Measurements from ENCODE around the gene USP33.
"Not testable (repeated sequence)": the region's sequence is repeated elsewhere in the genome, so short reads cannot be mapped to it uniquely, and the experiment has no call there.

The USP33 gene

GRCh38 chr1:77776007-77776700 is 16.5 kb upstream of the USP33 start:
- H3K36me3 ChIP-seq (ENCODE audit: control insufficient read depth, insufficient read depth, low read length), result no peaks in the 10 kb centered on the region
- H3K27ac ChIP-seq (ENCODE audit: low read depth, low read length), result no peak overlapping the region
- no peak overlapping the region for H3K9ac ChIP-seq (ENCODE audit: low read length)
- no peaks in the 10 kb centered on the region for H3K4me1 ChIP-seq (ENCODE audit: control insufficient read depth, insufficient read depth, low read length)
- H3K27me3 ChIP-seq (ENCODE audit: control insufficient read depth, insufficient read depth, low read length), result no peaks in the 10 kb centered on the region
- no peaks in the 10 kb centered on the region for H3K9me3 ChIP-seq (ENCODE audit: control insufficient read depth, insufficient read depth, low read depth, low read length)
- no peak overlapping the region for H3K4me3 ChIP-seq (ENCODE audit: low read depth, low read length)

GRCh38 chr1:77768006-77768405 is 8.4 kb upstream of the USP33 start:
- no peaks in the 10 kb centered on the region for H3K27me3 ChIP-seq (ENCODE audit: control insufficient read depth, insufficient read depth, low read length)
- no peak overlapping the region for H3K4me3 ChIP-seq (ENCODE audit: low read depth, low read length)
- H3K4me1 ChIP-seq (ENCODE audit: control insufficient read depth, insufficient read depth, low read length), result no peaks in the 10 kb centered on the region
- no peak overlapping the region for H3K9ac ChIP-seq (ENCODE audit: low read length)
- no peaks in the 10 kb centered on the region for H3K9me3 ChIP-seq (ENCODE audit: control insufficient read depth, insufficient read depth, low read depth, low read length)
- H3K27ac ChIP-seq (ENCODE audit: low read depth, low read length), result no peak overlapping the region
- no peaks in the 10 kb centered on the region for H3K36me3 ChIP-seq (ENCODE audit: control insufficient read depth, insufficient read depth, low read length)

- Histone ChIP-seq H3K27me3 (ENCODE audit: control insufficient read depth, insufficient read depth, low read length) (no peaks in the 10 kb centered on the region), H3K27ac (ENCODE audit: low read depth, low read length) (no peak overlapping the region), H3K9me3 (ENCODE audit: control insufficient read depth, insufficient read depth, low read depth, low read length) (no peaks in the 10 kb centered on the region)
These were observed 2.4 kb upstream of the USP33 start for GRCh38 chr1:77762072-77762476.

GRCh38 chr1:77757603-77758002 is 2.0 kb downstream of the USP33 start:
- Histone ChIP-seq H3K4me3 (ENCODE audit: low read depth, low read length) (peak overlapping the region; percentile 98; the same call in 1 of the 2 replicates), H3K9me3 (ENCODE audit: control insufficient read depth, insufficient read depth, low read depth, low read length) (no peaks in the 10 kb centered on the region), H3K36me3 (ENCODE audit: control insufficient read depth, insufficient read depth, low read length) (no peaks in the 10 kb centered on the region), H3K27ac (ENCODE audit: low read depth, low read length) (no peak overlapping the region), H3K27me3 (ENCODE audit: control insufficient read depth, insufficient read depth, low read length) (no peaks in the 10 kb centered on the region), H3K4me1 (ENCODE audit: control insufficient read depth, insufficient read depth, low read length) (peaks cover 8% of the 10 kb centered on the region; the same call in 1 of the 2 replicates), H3K9ac (ENCODE audit: low read length) (no peak overlapping the region)

More at GRCh38 chr1:77762072-77762476, 2.4 kb upstream of the USP33 start:
- Histone ChIP-seq H3K4me1 (ENCODE audit: control insufficient read depth, insufficient read depth, low read length) (peaks cover 8% of the 10 kb centered on the region; the same call in 1 of the 2 replicates), H3K4me3 (ENCODE audit: low read depth, low read length) (no peak overlapping the region), H3K9ac (ENCODE audit: low read length) (no peak overlapping the region), H3K36me3 (ENCODE audit: control insufficient read depth, insufficient read depth, low read length) (no peaks in the 10 kb centered on the region)

- H3K4me1 ChIP-seq (ENCODE audit: control insufficient read depth, insufficient read depth, low read length), result peaks cover 8% of the 10 kb centered on the region; the same call in 1 of the 2 replicates
- no peak overlapping the region for H3K9ac ChIP-seq (ENCODE audit: low read length)
- H3K27ac ChIP-seq (ENCODE audit: low read depth, low read length), result no peak overlapping the region
- H3K36me3 ChIP-seq (ENCODE audit: control insufficient read depth, insufficient read depth, low read length), result no peaks in the 10 kb centered on the region
- no peaks in the 10 kb centered on the region for H3K27me3 ChIP-seq (ENCODE audit: control insufficient read depth, insufficient read depth, low read length)
- no peaks in the 10 kb centered on the region for H3K9me3 ChIP-seq (ENCODE audit: control insufficient read depth, insufficient read depth, low read depth, low read length)
- no peak overlapping the region for H3K4me3 ChIP-seq (ENCODE audit: low read depth, low read length)
These were observed 2.5 kb downstream of the USP33 start for GRCh38 chr1:77757066-77757584.

GRCh38 chr1:77756052-77756754 is 3.4 kb downstream of the USP33 start:
- Histone ChIP-seq H3K4me3 (ENCODE audit: low read depth, low read length) (no peak overlapping the region), H3K9ac (ENCODE audit: low read length) (no peak overlapping the region), H3K27ac (ENCODE audit: low read depth, low read length) (no peak overlapping the region), H3K36me3 (ENCODE audit: control insufficient read depth, insufficient read depth, low read length) (no peaks in the 10 kb centered on the region), H3K9me3 (ENCODE audit: control insufficient read depth, insufficient read depth, low read depth, low read length) (no peaks in the 10 kb centered on the region), H3K4me1 (ENCODE audit: control insufficient read depth, insufficient read depth, low read length) (peaks cover 8% of the 10 kb centered on the region; the same call in 1 of the 2 replicates), H3K27me3 (ENCODE audit: control insufficient read depth, insufficient read depth, low read length) (no peaks in the 10 kb centered on the region)

- H3K4me3 ChIP-seq (ENCODE audit: low read depth, low read length); H3K9ac ChIP-seq (ENCODE audit: low read length); H3K27ac ChIP-seq (ENCODE audit: low read depth, low read length); H3K36me3 ChIP-seq (ENCODE audit: control insufficient read depth, insufficient read depth, low read length); H3K9me3 ChIP-seq (ENCODE audit: control insufficient read depth, insufficient read depth, low read depth, low read length); H3K27me3 ChIP-seq (ENCODE audit: control insufficient read depth, insufficient read depth, low read length); H3K4me1 ChIP-seq (ENCODE audit: control insufficient read depth, insufficient read depth, low read length): not testable (repeated sequence)
These were observed 10.2 kb downstream of the USP33 start for GRCh38 chr1:77749489-77749888.

GRCh38 chr1:77744576-77744975 is 15.1 kb downstream of the USP33 start:
- H3K9me3 ChIP-seq (ENCODE audit: control insufficient read depth, insufficient read depth, low read depth, low read length), result no peaks in the 10 kb centered on the region
- H3K27ac ChIP-seq (ENCODE audit: low read depth, low read length), result no peak overlapping the region
- H3K4me1 ChIP-seq (ENCODE audit: control insufficient read depth, insufficient read depth, low read length), result no peaks in the 10 kb centered on the region

GRCh38 chr1:77742011-77742555 is 17.6 kb downstream of the USP33 start:
- H3K36me3 ChIP-seq (ENCODE audit: control insufficient read depth, insufficient read depth, low read length), result peaks cover 21% of the 10 kb centered on the region
- no peak overlapping the region for H3K9ac ChIP-seq (ENCODE audit: low read length)
- H3K27ac ChIP-seq (ENCODE audit: low read depth, low read length), result no peak overlapping the region
- no peaks in the 10 kb centered on the region for H3K4me1 ChIP-seq (ENCODE audit: control insufficient read depth, insufficient read depth, low read length)
- H3K9me3 ChIP-seq (ENCODE audit: control insufficient read depth, insufficient read depth, low read depth, low read length), result no peaks in the 10 kb centered on the region
- no peaks in the 10 kb centered on the region for H3K27me3 ChIP-seq (ENCODE audit: control insufficient read depth, insufficient read depth, low read length)
- H3K4me3 ChIP-seq (ENCODE audit: low read depth, low read length), result no peak overlapping the region

More at GRCh38 chr1:77744576-77744975, 15.1 kb downstream of the USP33 start:
- Histone ChIP-seq H3K27me3 (ENCODE audit: control insufficient read depth, insufficient read depth, low read length) (no peaks in the 10 kb centered on the region), H3K36me3 (ENCODE audit: control insufficient read depth, insufficient read depth, low read length) (peaks cover 12% of the 10 kb centered on the region), H3K4me3 (ENCODE audit: low read depth, low read length) (no peak overlapping the region), H3K9ac (ENCODE audit: low read length) (no peak overlapping the region)

- Histone ChIP-seq H3K9ac (ENCODE audit: low read length) (no peak overlapping the region), H3K4me1 (ENCODE audit: control insufficient read depth, insufficient read depth, low read length) (no peaks in the 10 kb centered on the region), H3K27me3 (ENCODE audit: control insufficient read depth, insufficient read depth, low read length) (no peaks in the 10 kb centered on the region), H3K9me3 (ENCODE audit: control insufficient read depth, insufficient read depth, low read depth, low read length) (no peaks in the 10 kb centered on the region), H3K36me3 (ENCODE audit: control insufficient read depth, insufficient read depth, low read length) (peaks cover 21% of the 10 kb centered on the region), H3K4me3 (ENCODE audit: low read depth, low read length) (no peak overlapping the region), H3K27ac (ENCODE audit: low read depth, low read length) (no peak overlapping the region)
These were observed 18.3 kb downstream of the USP33 start for GRCh38 chr1:77741316-77741715.

GRCh38 chr1:77739235-77739634 is 20.4 kb downstream of the USP33 start:
- H3K27ac ChIP-seq (ENCODE audit: low read depth, low read length), result no peak overlapping the region
- no peak overlapping the region for H3K9ac ChIP-seq (ENCODE audit: low read length)
- H3K27me3 ChIP-seq (ENCODE audit: control insufficient read depth, insufficient read depth, low read length), result no peaks in the 10 kb centered on the region
- no peak overlapping the region for H3K4me3 ChIP-seq (ENCODE audit: low read depth, low read length)
- H3K36me3 ChIP-seq (ENCODE audit: control insufficient read depth, insufficient read depth, low read length), result peaks cover 21% of the 10 kb centered on the region
- H3K9me3 ChIP-seq (ENCODE audit: control insufficient read depth, insufficient read depth, low read depth, low read length), result no peaks in the 10 kb centered on the region
- no peaks in the 10 kb centered on the region for H3K4me1 ChIP-seq (ENCODE audit: control insufficient read depth, insufficient read depth, low read length)

Measured in HUES6 (cell line).